Measurements from ENCODE around the gene STK4. TPM values are rescaled to one million over a fixed set of nuclear protein-coding genes. Genes with fewer than 3 reads are reported as not detected.

The STK4 gene
- polyA plus RNA-seq, 1 donor from 2014 or later: 14.0 TPM

DNA sequence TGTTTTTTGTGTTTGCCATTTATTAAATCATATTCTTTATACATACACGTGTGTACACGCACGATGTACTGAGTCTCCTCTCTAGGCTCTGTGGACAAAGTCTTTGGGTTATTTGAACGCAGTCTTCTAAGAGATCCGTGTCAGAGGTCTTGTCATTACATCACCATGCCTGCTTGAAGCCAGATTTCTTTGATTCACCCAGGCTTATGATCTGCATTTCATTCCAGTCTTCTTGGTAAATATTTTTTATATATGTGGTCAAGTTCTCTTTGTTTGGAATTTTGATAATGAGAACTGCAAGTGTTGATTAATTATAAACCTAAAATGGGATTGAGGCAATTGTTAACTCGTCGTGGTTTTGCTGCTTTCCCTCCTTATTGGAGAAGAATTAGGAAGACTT is 100.1 kb downstream of the STK4 start:
- no peaks in the 10 kb centered on the region for H3F3A ChIP-seq (ENCODE audit: insufficient read depth, low read length, poor library complexity, severe bottlenecking)
- TF ChIP-seq POLR2AphosphoS5 (IDR thresholded peaks at IDR 0.05) (no peak), REST (IDR thresholded peaks at IDR 0.05; ENCODE audit: borderline replicate concordance) (no peak), MXI1 (conservative IDR thresholded peaks at IDR 0.05; ENCODE audit: poor library complexity, severe bottlenecking) (no peak), EZH2 (IDR thresholded peaks at IDR 0.05; ENCODE audit: borderline replicate concordance, insufficient read depth, low read length, poor library complexity, severe bottlenecking) (no peak), EP300 (conservative IDR thresholded peaks at IDR 0.05; ENCODE audit: poor library complexity, severe bottlenecking) (no peak), TAF1 (IDR thresholded peaks at IDR 0.05; ENCODE audit: low read depth) (no peak), SMC3 (conservative IDR thresholded peaks at IDR 0.05; ENCODE audit: poor library complexity) (no peak), RAD21 (conservative IDR thresholded peaks at IDR 0.05) (no peak), CTCF (IDR thresholded peaks at IDR 0.05; ENCODE audit: poor library complexity, severe bottlenecking) (no peak)
- no peaks in the 10 kb centered on the region for H3K9me3 ChIP-seq (ENCODE audit: low read length)
- H2AFZ ChIP-seq (ENCODE audit: low read depth, low read length): no peak overlapping the region
- H3K4me3 ChIP-seq (ENCODE audit: low read length): no peak overlapping the region
- no peaks in the 10 kb centered on the region for H3K9me2 ChIP-seq (ENCODE audit: insufficient read depth, low read length)
- no peaks in the 10 kb centered on the region for H4K20me1 ChIP-seq (ENCODE audit: insufficient read depth)
- H3K4me2 ChIP-seq (ENCODE audit: low read length): no peak overlapping the region
- no peak overlapping the region for H3K27ac ChIP-seq (ENCODE audit: low read length)
- no peaks in the 10 kb centered on the region for H3K79me2 ChIP-seq (replicated peaks; ENCODE audit: insufficient read depth, low read length)
- no peaks in the 10 kb centered on the region for H3K27me3 ChIP-seq (ENCODE audit: insufficient read depth, low read depth, low read length)
- no peaks in the 10 kb centered on the region for H3K36me3 ChIP-seq (ENCODE audit: insufficient read depth, low read length)
- no peak overlapping the region for H3K9ac ChIP-seq (ENCODE audit: low read length)

DNA sequence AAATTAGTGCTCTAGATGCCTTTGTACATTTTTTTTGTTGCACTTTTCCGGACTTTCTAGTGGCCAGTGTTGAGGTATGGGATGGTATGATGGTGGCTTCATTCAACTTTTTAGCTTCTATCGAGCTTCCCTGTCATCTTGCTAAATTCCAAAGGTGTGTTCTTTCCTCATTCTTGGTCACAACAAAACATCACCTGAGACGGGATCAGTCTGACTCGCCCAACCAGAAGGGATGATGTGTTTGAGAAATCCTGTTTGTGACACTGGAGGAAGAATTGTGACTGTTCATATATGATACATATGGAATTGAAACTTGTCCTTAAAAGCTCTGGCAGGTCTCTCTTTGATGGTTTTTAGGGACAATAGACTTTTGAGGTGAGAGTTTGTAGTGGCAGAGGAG is 100.8 kb downstream of the STK4 start:
- Histone ChIP-seq H3K27me3 (ENCODE audit: insufficient read depth, low read depth, low read length) (no peaks in the 10 kb centered on the region), H3K4me2 (ENCODE audit: low read length) (no peak overlapping the region), H3K4me3 (ENCODE audit: low read length) (no peak overlapping the region), H3K27ac (ENCODE audit: low read length) (no peak overlapping the region), H3K79me2 (replicated peaks; ENCODE audit: insufficient read depth, low read length) (no peaks in the 10 kb centered on the region), H4K20me1 (ENCODE audit: insufficient read depth) (no peaks in the 10 kb centered on the region), H3K9me3 (ENCODE audit: low read length) (no peaks in the 10 kb centered on the region), H3K36me3 (ENCODE audit: insufficient read depth, low read length) (no peaks in the 10 kb centered on the region), H3K9ac (ENCODE audit: low read length) (no peak overlapping the region), H3K9me2 (ENCODE audit: insufficient read depth, low read length) (no peaks in the 10 kb centered on the region), H3F3A (ENCODE audit: insufficient read depth, low read length, poor library complexity, severe bottlenecking) (no peaks in the 10 kb centered on the region), H2AFZ (ENCODE audit: low read depth, low read length) (no peak overlapping the region)
- no peak for TF ChIP-seq CTCF (IDR thresholded peaks at IDR 0.05; ENCODE audit: poor library complexity, severe bottlenecking)
- no peak for TF ChIP-seq SMC3 (conservative IDR thresholded peaks at IDR 0.05; ENCODE audit: poor library complexity)
- TF ChIP-seq MXI1 (conservative IDR thresholded peaks at IDR 0.05; ENCODE audit: poor library complexity, severe bottlenecking): no peak
- TF ChIP-seq EZH2 (IDR thresholded peaks at IDR 0.05; ENCODE audit: borderline replicate concordance, insufficient read depth, low read length, poor library complexity, severe bottlenecking): no peak
- no peak for TF ChIP-seq EP300 (conservative IDR thresholded peaks at IDR 0.05; ENCODE audit: poor library complexity, severe bottlenecking)
- TF ChIP-seq POLR2AphosphoS5 (IDR thresholded peaks at IDR 0.05): no peak
- no peak for TF ChIP-seq TAF1 (IDR thresholded peaks at IDR 0.05; ENCODE audit: low read depth)
- TF ChIP-seq RAD21 (conservative IDR thresholded peaks at IDR 0.05): no peak
